OCI-LY7 (cell line): Measurements from ENCODE around the gene ZNF681.

ENCODE experiments used
- EZH2phosphoT487 ChIP-seq: fragments of 200-600 bp; sonication (generic); IDR thresholded peaks from 2 replicates; pipeline ENCODE4 v1.6.1; 2018; ENCODE audit warnings: low read depth, borderline replicate concordance, mild to moderate bottlenecking, mixed run types, antibody characterized with exemption, low read length, moderate library complexity, mixed read lengths
- TF ChIP-seq, protein P1 (sequence below): fragments of 200-600 bp; sonication (generic); conservative IDR thresholded peaks from 2 replicates; pipeline ENCODE4 v1.5.1; 2014; ENCODE audit warnings: mild to moderate bottlenecking, antibody characterized with exemption, low read length, moderate library complexity, mixed read lengths

GRCh38 chr19:23769691-23770468 is 11.2 kb upstream of the ZNF681 start:
- TF ChIP-seq, protein P1, sequence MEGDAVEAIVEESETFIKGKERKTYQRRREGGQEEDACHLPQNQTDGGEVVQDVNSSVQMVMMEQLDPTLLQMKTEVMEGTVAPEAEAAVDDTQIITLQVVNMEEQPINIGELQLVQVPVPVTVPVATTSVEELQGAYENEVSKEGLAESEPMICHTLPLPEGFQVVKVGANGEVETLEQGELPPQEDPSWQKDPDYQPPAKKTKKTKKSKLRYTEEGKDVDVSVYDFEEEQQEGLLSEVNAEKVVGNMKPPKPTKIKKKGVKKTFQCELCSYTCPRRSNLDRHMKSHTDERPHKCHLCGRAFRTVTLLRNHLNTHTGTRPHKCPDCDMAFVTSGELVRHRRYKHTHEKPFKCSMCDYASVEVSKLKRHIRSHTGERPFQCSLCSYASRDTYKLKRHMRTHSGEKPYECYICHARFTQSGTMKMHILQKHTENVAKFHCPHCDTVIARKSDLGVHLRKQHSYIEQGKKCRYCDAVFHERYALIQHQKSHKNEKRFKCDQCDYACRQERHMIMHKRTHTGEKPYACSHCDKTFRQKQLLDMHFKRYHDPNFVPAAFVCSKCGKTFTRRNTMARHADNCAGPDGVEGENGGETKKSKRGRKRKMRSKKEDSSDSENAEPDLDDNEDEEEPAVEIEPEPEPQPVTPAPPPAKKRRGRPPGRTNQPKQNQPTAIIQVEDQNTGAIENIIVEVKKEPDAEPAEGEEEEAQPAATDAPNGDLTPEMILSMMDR, result no peak
- no peak for TF ChIP-seq EZH2phosphoT487
